HL-60 (cell line): Measurements from ENCODE around the gene MYLK2.
"Not testable (repeated sequence)": the region's sequence is repeated elsewhere in the genome, so short reads cannot be mapped to it uniquely, and the experiment has no call there.

ENCODE experiments used
- DNase-seq, 2 experiments: peaks; one replicate each; pipeline ENCODE4 v3.0.0-alpha.2; 2010 to 2020; ENCODE audit warnings: low read depth in 1 of 2, low spot score in 1 of 2
- H3K27ac ChIP-seq: fragments of 250-450 bp; sonication (Bioruptor Pico); replicated peaks from 2 replicates; pipeline ENCODE4 v1.5.1; 2020; ENCODE audit warnings: mild to moderate bottlenecking, moderate library complexity
- H3K27me3 ChIP-seq: fragments of 250-450 bp; sonication (Bioruptor Pico); 2 replicates; pipeline ENCODE4 v1.5.1; 2021; ENCODE audit warnings: mild to moderate bottlenecking, moderate library complexity; ENCODE audit not compliant: insufficient read depth, poor library complexity, severe bottlenecking
- H3K4me3 ChIP-seq: replicated peaks from 2 replicates; pipeline ENCODE4 v1.5.1; 2011; ENCODE audit warnings: mild to moderate bottlenecking, control low read depth, low read length; ENCODE audit not compliant: insufficient read depth
- CTCF ChIP-seq: IDR thresholded peaks from one replicate; pipeline ENCODE4 v1.5.1; 2011; ENCODE audit warnings: low read length, control low read depth, inconsistent platforms; ENCODE audit not compliant: insufficient read depth
- GABPA ChIP-seq: IDR thresholded peaks from 2 replicates; pipeline ENCODE4 v1.6.1; 2012; ENCODE audit warnings: low read depth
- POLR2AphosphoS5 ChIP-seq: IDR thresholded peaks from 2 replicates; pipeline ENCODE4 v1.6.1; 2012; ENCODE audit warnings: low read depth
- REST ChIP-seq: IDR thresholded peaks from 2 replicates; pipeline ENCODE4 v1.6.1; 2012; ENCODE audit warnings: low read depth; ENCODE audit not compliant: insufficient replicate concordance
- SPI1 ChIP-seq: IDR thresholded peaks from 2 replicates; pipeline ENCODE4 v1.6.1; 2012; ENCODE audit warnings: low read depth, mild to moderate bottlenecking, borderline replicate concordance

Gene MYLK2

DNA sequence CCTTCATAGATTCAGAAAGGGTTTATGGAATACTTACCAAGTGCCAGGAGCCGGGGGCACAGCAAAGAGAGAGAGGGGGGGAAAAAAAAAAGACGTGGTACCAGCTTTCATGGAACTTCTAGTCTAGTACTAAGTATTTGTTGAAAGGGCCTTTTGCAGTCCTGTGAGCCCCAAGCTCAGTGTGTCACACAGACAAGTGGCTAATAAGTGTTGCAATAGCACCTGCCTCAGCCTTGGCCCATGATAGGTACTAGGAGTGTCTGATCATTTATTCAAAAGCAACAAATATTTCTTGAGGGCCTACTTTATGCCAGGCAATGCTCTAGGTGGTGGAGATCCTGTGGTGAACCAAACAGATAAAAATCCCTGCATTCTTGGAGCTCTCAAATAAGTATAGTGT lies 7.9 kb downstream of the MYLK2 start:
- Histone ChIP-seq H3K27ac (no peak overlapping the region), H3K4me3 (no peak overlapping the region), H3K27me3 (no peaks in the 10 kb centered on the region)
- no peak for TF ChIP-seq CTCF
- TF ChIP-seq SPI1: no peak
- TF ChIP-seq REST: no peak
- no peak for TF ChIP-seq GABPA
- TF ChIP-seq POLR2AphosphoS5: no peak
- DNase-seq: no peak

DNA sequence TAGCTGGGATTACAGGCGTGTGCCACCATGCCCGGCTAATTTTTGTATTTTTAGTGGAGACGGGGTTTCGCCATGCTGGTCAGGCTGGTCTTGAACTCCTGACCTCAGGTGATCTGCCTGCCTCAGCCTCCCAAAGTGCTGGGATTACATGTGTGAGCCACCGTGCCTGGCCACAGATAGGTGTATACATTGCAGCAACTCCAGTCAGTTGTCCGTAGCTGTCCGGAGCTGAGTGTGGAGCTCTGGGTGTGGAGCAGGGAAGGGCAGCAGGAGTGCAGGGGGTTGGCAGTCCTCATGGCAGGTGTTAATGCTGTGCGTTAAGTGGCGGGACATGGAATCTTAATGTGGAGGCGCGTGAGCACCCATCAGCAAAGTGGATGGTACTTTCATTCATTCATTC lies 8.9 kb downstream of the MYLK2 start:
- not testable (repeated sequence) for H3K4me3 ChIP-seq, H3K27ac ChIP-seq, DNase-seq, H3K27me3 ChIP-seq

DNA sequence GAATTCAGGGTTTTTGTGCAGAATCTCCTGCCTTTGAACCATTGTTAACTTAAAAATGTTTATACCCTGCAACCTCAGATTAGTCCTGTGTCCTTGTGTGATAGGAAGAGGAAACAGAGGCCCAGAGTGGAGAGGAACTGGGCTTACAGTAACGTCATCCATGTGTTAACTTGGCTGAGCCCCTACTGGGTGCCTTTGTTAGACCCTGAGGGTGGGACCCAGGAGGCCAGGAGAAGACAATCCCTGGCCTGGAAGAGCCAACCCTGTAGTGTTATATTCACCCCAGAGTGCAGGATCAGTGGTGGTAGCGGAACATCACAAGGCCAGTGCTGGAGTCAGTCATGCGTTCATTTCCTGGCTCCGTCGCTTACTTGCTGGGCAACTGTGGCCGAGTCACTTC lies 10.6 kb downstream of the MYLK2 start:
- Histone ChIP-seq H3K27ac (no peak overlapping the region), H3K4me3 (no peak overlapping the region), H3K27me3 (no peaks in the 10 kb centered on the region)
- DNase-seq: no peak
- TF ChIP-seq POLR2AphosphoS5 (no peak), SPI1 (no peak), REST (no peak), GABPA (no peak), CTCF (no peak)

DNA sequence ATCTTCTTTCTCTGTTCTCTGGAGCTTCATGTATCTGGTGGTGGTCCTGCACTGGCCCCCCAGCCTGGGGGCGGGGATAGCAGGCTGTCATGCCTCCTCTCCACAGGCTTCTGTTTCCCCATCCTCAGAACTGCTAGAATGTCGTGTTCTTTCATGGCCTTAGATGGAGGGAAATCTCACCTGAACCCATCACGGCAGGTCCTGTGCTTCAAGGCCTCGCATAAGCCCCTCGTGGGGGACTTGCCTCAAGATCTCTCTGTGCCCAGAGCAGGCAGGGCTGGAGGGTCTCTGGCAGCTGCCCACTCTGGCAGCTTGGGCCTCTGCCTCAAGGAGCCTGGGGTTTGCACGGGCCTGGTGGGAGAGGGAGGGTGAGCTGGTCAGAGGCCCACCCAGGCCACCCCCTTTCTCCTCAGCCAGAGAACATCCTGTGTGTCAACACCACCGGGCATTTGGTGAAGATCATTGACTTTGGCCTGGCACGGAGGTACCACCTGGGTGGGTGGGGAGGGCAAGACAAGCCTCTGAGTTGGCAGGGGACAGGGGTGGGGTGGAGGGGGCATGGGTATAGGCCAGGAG lies 11.3 kb downstream of the MYLK2 start:
- no peak for DNase-seq
- Histone ChIP-seq H3K27ac (no peak overlapping the region), H3K4me3 (no peak overlapping the region), H3K27me3 (no peaks in the 10 kb centered on the region)
- no peak for TF ChIP-seq GABPA
- no peak for TF ChIP-seq POLR2AphosphoS5
- TF ChIP-seq SPI1: no peak

DNA sequence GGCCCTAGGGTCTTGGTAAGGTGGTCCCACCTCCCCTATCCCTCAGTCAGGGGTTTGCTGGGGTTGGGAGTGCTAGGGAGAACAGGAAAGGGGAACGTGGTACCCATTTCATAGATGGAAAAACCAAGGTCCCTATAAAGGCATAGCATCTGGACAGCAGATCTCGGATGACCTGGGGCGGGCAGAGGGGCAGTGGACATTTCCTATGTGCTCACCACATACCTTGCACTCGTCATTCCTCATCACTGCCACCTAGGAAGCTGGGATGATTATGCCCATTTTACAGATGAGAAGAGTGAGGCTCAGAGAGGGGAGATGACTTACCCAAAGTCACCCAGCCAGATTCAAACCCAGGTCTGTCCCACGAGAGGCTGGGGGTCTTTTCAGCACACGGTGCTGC lies 12.1 kb downstream of the MYLK2 start:
- TF ChIP-seq REST: no peak
- TF ChIP-seq CTCF: no peak
- TF ChIP-seq SPI1: no peak
- no peak for TF ChIP-seq POLR2AphosphoS5
- no peak for TF ChIP-seq GABPA
- DNase-seq: no peak
- Histone ChIP-seq H3K4me3 (no peak overlapping the region), H3K27me3 (no peaks in the 10 kb centered on the region), H3K27ac (no peak overlapping the region)
